Neutrophil (primary cell): ENCODE data around the gene SLC9A4.
A peak's percentile ranks its signal among the peaks of the same experiment; 100 is the strongest.

Experiments
- H3K27ac ChIP-seq: fragments of 200-600 bp; sonication (generic); 2 replicates; pipeline ENCODE4 v1.5.1; 2016; ENCODE audit warnings: mild to moderate bottlenecking, moderate library complexity
- H3K27me3 ChIP-seq: fragments of 200-600 bp; sonication (generic); 2 replicates; pipeline ENCODE4 v1.6.0; 2016; ENCODE audit warnings: mild to moderate bottlenecking
- H3K36me3 ChIP-seq: fragments of 200-600 bp; sonication (generic); 2 replicates; pipeline ENCODE4 v1.5.1; 2017
- H3K4me1 ChIP-seq, 2 experiments: fragments of 200-600 bp in 1 of 2; sonication (generic) in 1 of 2; 1 replicate in 1 of 2; 2 replicates in 1 of 2; pipeline versions ENCODE4 v1.5.1 to v1.6.1; 2013 to 2016; ENCODE audit warnings: low read depth in 1 of 2, low read length in 1 of 2, mild to moderate bottlenecking in 1 of 2, moderate library complexity in 1 of 2; ENCODE audit not compliant: control insufficient read depth in 1 of 2, insufficient read depth in 1 of 2
- H3K4me3 ChIP-seq, 2 experiments: fragments of 200-600 bp in 1 of 2; sonication (generic) in 1 of 2; 1 replicate in 1 of 2; 2 replicates in 1 of 2; pipeline ENCODE4 v1.5.1; 2013 to 2016; ENCODE audit warnings: low read depth in 1 of 2, low read length in 1 of 2, mild to moderate bottlenecking in 1 of 2, moderate library complexity in 1 of 2
- H3K9me3 ChIP-seq: fragments of 200-600 bp; sonication (generic); 2 replicates; pipeline ENCODE4 v1.5.1; 2016
- CTCF ChIP-seq: fragments of 200-600 bp; sonication (generic); IDR thresholded peaks from 2 replicates; pipeline ENCODE4 v1.5.1; 2016; ENCODE audit warnings: antibody characterized with exemption

Gene SLC9A4

GRCh38 chr2:102518170-102518569, 45.1 kb downstream of the SLC9A4 start:
- Histone ChIP-seq H3K36me3 (no peaks in the 10 kb centered on the region), H3K27ac (no peak overlapping the region), H3K4me3 (no peak overlapping the region), H3K27me3 (no peaks in the 10 kb centered on the region), H3K4me1 (no peaks in the 10 kb centered on the region), H3K9me3 (no peaks in the 10 kb centered on the region)
- TF ChIP-seq CTCF = no peak

GRCh38 chr2:102520009-102520408, 47.0 kb downstream of the SLC9A4 start:
- H3K9me3 ChIP-seq = no peaks in the 10 kb centered on the region
- no peak overlapping the region for H3K27ac ChIP-seq
- peak; percentile 36 for TF ChIP-seq CTCF
- no peak overlapping the region for H3K4me3 ChIP-seq
- H3K36me3 ChIP-seq = no peaks in the 10 kb centered on the region
- no peaks in the 10 kb centered on the region for H3K27me3 ChIP-seq
- no peaks in the 10 kb centered on the region for H3K4me1 ChIP-seq

- Histone ChIP-seq H3K27me3 (no peaks in the 10 kb centered on the region), H3K9me3 (no peaks in the 10 kb centered on the region), H3K36me3 (no peaks in the 10 kb centered on the region), H3K4me1 (no peaks in the 10 kb centered on the region), H3K4me3 (no peak overlapping the region), H3K27ac (no peak overlapping the region)
- TF ChIP-seq CTCF = no peak
These were observed 47.8 kb downstream of the SLC9A4 start for GRCh38 chr2:102520801-102521200.

GRCh38 chr2:102522162-102522561, 49.1 kb downstream of the SLC9A4 start:
- H3K36me3 ChIP-seq = no peaks in the 10 kb centered on the region

GRCh38 chr2:102522890-102523289, 49.9 kb downstream of the SLC9A4 start:
- no peaks in the 10 kb centered on the region for H3K9me3 ChIP-seq
- H3K4me1 ChIP-seq = no peaks in the 10 kb centered on the region
- H3K27ac ChIP-seq = no peak overlapping the region
- no peaks in the 10 kb centered on the region for H3K36me3 ChIP-seq
- no peak for TF ChIP-seq CTCF
- H3K27me3 ChIP-seq = no peaks in the 10 kb centered on the region
- H3K4me3 ChIP-seq = no peak overlapping the region

More at GRCh38 chr2:102522162-102522561, 49.1 kb downstream of the SLC9A4 start:
- no peaks in the 10 kb centered on the region for H3K4me1 ChIP-seq
- no peaks in the 10 kb centered on the region for H3K9me3 ChIP-seq
- no peaks in the 10 kb centered on the region for H3K27me3 ChIP-seq
- H3K27ac ChIP-seq = no peak overlapping the region
- no peak for TF ChIP-seq CTCF
- H3K4me3 ChIP-seq = no peak overlapping the region

- Histone ChIP-seq H3K4me3 (no peak overlapping the region), H3K4me1 (no peaks in the 10 kb centered on the region), H3K27ac (no peak overlapping the region), H3K9me3 (no peaks in the 10 kb centered on the region), H3K36me3 (no peaks in the 10 kb centered on the region), H3K27me3 (peaks cover 3% of the 10 kb centered on the region)
- TF ChIP-seq CTCF = no peak
These were observed 50.6 kb downstream of the SLC9A4 start for GRCh38 chr2:102523651-102524050.
